Activated T-cell treated with anti-CD3 and anti-CD28 coated beads, Interleukin-2, amount 50 U/mL, for 24 hours (primary cell): Measurements from ENCODE around the gene AMPD3.

ENCODE experiments used
- DNase-seq: peaks from one replicate; pipeline ENCODE4 v3.0.0-alpha.2; 2020
- H3K27ac Mint-ChIP-seq: 2 replicates; pipeline ENCODE4 v1.8.0; 2020; ENCODE audit warnings: mild to moderate bottlenecking, mixed read lengths
- H3K27me3 Mint-ChIP-seq: 2 replicates; pipeline ENCODE4 v1.8.0; 2020; ENCODE audit warnings: mixed read lengths
- H3K36me3 Mint-ChIP-seq: 2 replicates; pipeline ENCODE4 v1.8.0; 2020; ENCODE audit warnings: low read depth, mixed read lengths
- H3K4me1 Mint-ChIP-seq: 2 replicates; pipeline ENCODE4 v1.8.0; 2020; ENCODE audit warnings: low read depth, mixed read lengths
- H3K4me3 Mint-ChIP-seq: 2 replicates; pipeline ENCODE4 v1.8.0; 2020; ENCODE audit warnings: mild to moderate bottlenecking, moderate library complexity, mixed read lengths
- H3K9me3 Mint-ChIP-seq: 2 replicates; pipeline ENCODE4 v1.8.0; 2020; ENCODE audit warnings: mixed read lengths

Gene AMPD3

GRCh38 chr11:10444725-10445315 is 10.2 kb upstream of the AMPD3 start:
- Mint-ChIP-seq H3K4me3 (no peak overlapping the region), H3K4me1 (peaks cover 40% of the 10 kb centered on the region), H3K9me3 (no peaks in the 10 kb centered on the region), H3K27ac (no peak overlapping the region), H3K27me3 (no peaks in the 10 kb centered on the region), H3K36me3 (no peaks in the 10 kb centered on the region)
- no peak for DNase-seq

- Mint-ChIP-seq H3K27ac (no peak overlapping the region), H3K9me3 (no peaks in the 10 kb centered on the region), H3K36me3 (no peaks in the 10 kb centered on the region), H3K4me1 (peaks cover 51% of the 10 kb centered on the region), H3K4me3 (no peak overlapping the region), H3K27me3 (no peaks in the 10 kb centered on the region)
- DNase-seq = no peak
These were observed 7.6 kb upstream of the AMPD3 start for GRCh38 chr11:10447445-10447844.

GRCh38 chr11:10450462-10451425 is 4.3 kb upstream of the AMPD3 start:
- no peaks in the 10 kb centered on the region for H3K27me3 Mint-ChIP-seq
- H3K27ac Mint-ChIP-seq = peak overlapping the region; percentile 90
- peaks cover 55% of the 10 kb centered on the region for H3K4me1 Mint-ChIP-seq
- no peaks in the 10 kb centered on the region for H3K9me3 Mint-ChIP-seq
- DNase-seq = peak; percentile 75
- H3K36me3 Mint-ChIP-seq = no peaks in the 10 kb centered on the region
- peak overlapping the region; percentile 76 for H3K4me3 Mint-ChIP-seq

GRCh38 chr11:10451426-10452116 is 3.5 kb upstream of the AMPD3 start:
- Mint-ChIP-seq H3K9me3 (no peaks in the 10 kb centered on the region), H3K36me3 (peaks cover 5% of the 10 kb centered on the region), H3K4me3 (peak overlapping the region; percentile 76), H3K27ac (peak overlapping the region; percentile 83), H3K4me1 (peaks cover 62% of the 10 kb centered on the region), H3K27me3 (no peaks in the 10 kb centered on the region)
- DNase-seq = no peak

DNA sequence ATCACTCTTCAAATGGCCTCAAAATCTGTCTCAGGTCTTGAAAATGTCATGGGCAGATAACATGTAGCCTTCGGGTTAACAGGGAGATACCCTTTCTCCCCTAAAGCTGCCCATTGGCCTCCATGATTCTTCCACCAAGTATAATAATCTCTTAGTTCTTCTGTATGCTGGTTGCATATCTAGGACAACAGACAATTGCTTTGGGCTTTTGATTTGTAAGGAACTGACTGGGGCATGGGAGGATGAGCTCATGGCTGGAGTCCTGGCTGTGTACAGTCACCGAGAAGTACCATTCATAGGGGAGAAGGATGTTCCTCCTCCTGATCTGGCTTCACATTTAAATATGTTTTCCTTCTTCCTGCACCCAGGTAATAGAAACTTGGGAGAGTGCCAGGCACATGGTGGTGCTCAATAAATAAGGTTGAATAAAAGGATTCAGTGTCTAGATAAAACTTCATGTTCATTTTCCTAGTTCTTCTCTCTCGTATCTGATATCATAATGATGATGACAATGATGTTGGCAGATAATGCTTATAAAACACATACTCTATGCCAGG is 2.8 kb upstream of the AMPD3 start:
- Mint-ChIP-seq H3K27me3 (no peaks in the 10 kb centered on the region), H3K27ac (peak overlapping the region; percentile 42), H3K4me1 (peaks cover 68% of the 10 kb centered on the region), H3K36me3 (peaks cover 8% of the 10 kb centered on the region), H3K9me3 (no peaks in the 10 kb centered on the region), H3K4me3 (no peak overlapping the region)
- DNase-seq = no peak

DNA sequence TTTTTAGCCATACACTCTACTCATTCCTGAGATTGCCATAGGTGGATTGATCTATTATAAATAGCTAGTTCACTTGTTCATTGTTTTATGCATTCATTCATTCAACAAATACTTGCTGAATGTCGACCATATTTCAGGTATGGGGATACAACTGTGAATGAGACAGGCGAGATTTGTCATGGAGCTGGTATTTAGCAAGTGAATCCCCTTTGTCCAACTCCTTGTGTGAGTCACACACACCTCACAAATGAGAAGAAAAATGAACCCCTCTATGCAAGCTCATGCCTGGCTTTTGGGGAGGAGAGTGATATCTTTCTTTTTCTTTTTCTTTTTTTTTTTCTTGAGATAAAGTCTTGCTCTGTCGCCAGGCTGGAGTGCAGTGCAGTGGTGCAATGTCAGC is 1.8 kb upstream of the AMPD3 start:
- Mint-ChIP-seq H3K9me3 (no peaks in the 10 kb centered on the region), H3K27me3 (no peaks in the 10 kb centered on the region), H3K4me1 (peaks cover 76% of the 10 kb centered on the region), H3K27ac (peak overlapping the region; percentile 12), H3K36me3 (peaks cover 9% of the 10 kb centered on the region), H3K4me3 (no peak overlapping the region)
- no peak for DNase-seq

GRCh38 chr11:10455637-10456487 is 798 bp downstream of the AMPD3 start:
- Mint-ChIP-seq H3K36me3 (peaks cover 10% of the 10 kb centered on the region), H3K27ac (peak overlapping the region; percentile 96), H3K4me1 (peaks cover 85% of the 10 kb centered on the region), H3K4me3 (peak overlapping the region; percentile 87), H3K27me3 (no peaks in the 10 kb centered on the region), H3K9me3 (no peaks in the 10 kb centered on the region)
- peak; percentile 82 for DNase-seq

DNA sequence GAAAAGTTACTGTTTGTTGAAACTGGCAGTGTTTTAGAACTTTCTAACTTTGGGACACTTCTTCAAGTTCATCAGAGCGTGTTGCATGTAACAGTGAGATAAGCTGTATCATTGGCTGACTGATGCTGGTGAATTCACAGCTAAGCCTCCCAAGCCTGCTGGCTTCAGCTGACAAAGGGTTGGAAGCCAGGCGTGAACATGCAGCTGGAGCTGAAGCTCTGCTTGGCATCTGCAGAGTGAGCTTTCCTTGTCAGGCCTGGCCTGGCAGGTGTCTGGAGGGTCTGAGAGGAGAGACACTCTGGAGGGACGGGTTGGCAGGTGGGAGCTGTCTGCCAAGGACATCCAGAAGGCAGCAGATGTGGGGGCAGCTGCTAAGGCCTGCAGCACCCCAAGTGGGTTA is 1.5 kb downstream of the AMPD3 start:
- H3K4me1 Mint-ChIP-seq = peaks cover 80% of the 10 kb centered on the region
- H3K27ac Mint-ChIP-seq = peak overlapping the region; percentile 96

GRCh38 chr11:10457901-10458300 is 2.8 kb downstream of the AMPD3 start:
- Mint-ChIP-seq H3K27me3 (no peaks in the 10 kb centered on the region), H3K9me3 (no peaks in the 10 kb centered on the region), H3K4me3 (peak overlapping the region; percentile 87), H3K36me3 (peaks cover 29% of the 10 kb centered on the region), H3K27ac (peak overlapping the region; percentile 96), H3K4me1 (peaks cover 68% of the 10 kb centered on the region)
- DNase-seq = no peak

More for the DNA sequence above, 1.5 kb downstream of the AMPD3 start:
- no peak for DNase-seq
- Mint-ChIP-seq H3K36me3 (peaks cover 15% of the 10 kb centered on the region), H3K9me3 (no peaks in the 10 kb centered on the region), H3K4me3 (peak overlapping the region; percentile 87), H3K27me3 (no peaks in the 10 kb centered on the region)

DNA sequence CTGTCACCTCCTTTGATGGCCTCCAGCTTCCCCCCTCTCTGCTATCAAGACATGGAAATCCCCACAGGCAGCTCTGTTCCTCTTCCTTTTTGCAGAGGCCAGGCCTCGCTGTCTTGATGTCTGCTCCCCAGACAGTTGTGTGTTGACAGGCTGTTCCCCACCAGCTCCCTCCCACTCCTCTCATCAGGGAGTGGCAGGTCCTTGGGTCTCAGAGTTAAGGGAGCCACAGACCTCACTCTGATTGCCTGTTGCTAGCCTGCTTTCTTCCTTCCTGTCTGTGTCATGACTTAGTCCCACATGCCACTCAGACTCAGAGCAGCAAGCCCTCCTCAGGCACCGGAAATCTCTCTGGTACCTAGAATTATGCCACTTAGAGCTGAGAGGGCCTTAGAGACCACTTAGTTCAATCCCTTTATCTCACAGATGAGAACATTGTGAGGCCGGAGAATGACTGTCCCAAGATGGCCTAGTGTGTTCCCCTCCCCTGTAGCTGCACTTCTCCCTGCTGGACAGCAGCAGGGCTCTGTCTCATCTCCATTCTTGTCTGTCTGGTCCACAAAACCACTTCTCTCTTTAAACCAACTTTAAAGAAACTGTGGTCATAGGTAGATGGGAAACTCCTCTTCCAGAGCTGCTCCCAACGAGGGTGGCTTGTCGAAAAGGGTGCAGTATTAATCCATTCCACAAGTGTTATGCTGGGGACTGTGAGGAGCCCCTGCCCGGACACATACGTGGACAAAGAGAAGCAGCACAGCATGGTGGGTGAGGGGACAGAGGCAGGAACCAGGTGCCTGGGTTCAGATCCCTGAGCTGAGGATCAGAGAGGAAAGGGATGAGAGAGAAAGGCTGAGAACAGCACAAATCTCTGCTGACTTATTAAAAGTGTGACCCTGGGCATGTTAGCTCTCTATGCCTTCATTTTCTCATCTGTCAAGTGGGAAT is 4.2 kb downstream of the AMPD3 start:
- Mint-ChIP-seq H3K27me3 (no peaks in the 10 kb centered on the region), H3K9me3 (no peaks in the 10 kb centered on the region), H3K4me3 (peak overlapping the region; percentile 72), H3K27ac (peak overlapping the region; percentile 97), H3K4me1 (peaks cover 56% of the 10 kb centered on the region), H3K36me3 (peaks cover 42% of the 10 kb centered on the region)
- DNase-seq = peak; percentile 76

DNA sequence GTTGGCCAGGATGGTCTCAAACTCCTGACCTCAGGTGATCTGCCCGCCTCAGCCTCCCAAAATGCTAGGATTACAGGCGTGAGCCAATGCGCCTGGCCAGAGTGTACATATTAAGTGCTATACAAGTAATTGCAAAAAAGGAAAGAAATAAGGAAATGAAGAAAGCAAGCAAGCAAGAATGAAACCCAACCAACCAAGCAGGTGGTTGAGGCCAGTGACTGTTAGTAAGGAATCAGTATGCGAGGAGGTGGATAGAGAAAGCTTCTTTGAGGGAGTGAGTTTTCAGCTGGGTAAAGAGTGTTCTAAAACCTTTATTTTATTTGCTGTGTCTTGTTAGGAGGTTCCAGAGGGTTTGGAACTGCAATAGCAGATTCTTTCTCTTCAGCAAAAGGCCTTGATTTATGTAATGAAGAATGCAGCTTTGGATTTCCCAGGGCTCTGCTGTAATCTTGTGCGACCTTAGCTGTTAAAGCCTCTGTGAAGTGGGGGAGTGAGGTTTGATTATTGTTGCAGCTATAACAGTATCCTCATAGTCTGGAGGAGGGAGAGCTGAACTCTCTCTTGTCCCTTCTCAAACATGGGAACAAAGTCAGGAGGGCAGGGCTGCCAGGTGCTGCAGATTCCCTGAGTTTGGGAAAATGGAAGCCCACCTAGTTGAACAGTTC is 5.7 kb downstream of the AMPD3 start:
- no peak for DNase-seq
- peaks cover 42% of the 10 kb centered on the region for H3K4me1 Mint-ChIP-seq
- H3K9me3 Mint-ChIP-seq = no peaks in the 10 kb centered on the region
- H3K27me3 Mint-ChIP-seq = no peaks in the 10 kb centered on the region
- no peak overlapping the region for H3K27ac Mint-ChIP-seq
- H3K4me3 Mint-ChIP-seq = no peak overlapping the region
- H3K36me3 Mint-ChIP-seq = peaks cover 55% of the 10 kb centered on the region

DNA sequence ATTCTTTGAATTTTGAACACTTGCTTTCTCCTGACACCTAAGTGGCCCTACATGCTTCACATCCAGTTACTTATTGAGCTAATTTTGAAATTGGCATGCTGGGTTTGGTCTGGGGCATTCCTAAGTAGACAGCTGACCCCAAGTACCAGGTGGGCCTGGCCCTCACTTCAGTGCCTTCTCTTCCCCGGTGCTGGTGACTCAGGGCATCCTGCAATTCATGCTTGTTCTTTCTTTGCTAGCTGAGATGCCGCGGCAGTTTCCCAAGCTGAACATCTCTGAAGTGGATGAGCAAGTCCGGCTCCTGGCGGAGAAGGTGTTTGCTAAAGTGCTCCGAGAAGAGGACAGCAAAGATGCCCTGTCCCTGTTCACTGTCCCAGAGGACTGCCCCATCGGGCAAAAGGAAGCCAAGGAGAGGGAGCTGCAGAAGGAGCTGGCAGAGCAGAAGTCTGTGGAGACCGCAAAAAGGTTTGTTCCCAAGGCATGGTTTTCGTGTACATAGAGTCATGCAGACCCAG is 6.3 kb downstream of the AMPD3 start:
- no peak overlapping the region for H3K27ac Mint-ChIP-seq
- peaks cover 55% of the 10 kb centered on the region for H3K36me3 Mint-ChIP-seq
- no peaks in the 10 kb centered on the region for H3K27me3 Mint-ChIP-seq
- H3K4me3 Mint-ChIP-seq = no peak overlapping the region
- DNase-seq = no peak
- H3K4me1 Mint-ChIP-seq = peaks cover 38% of the 10 kb centered on the region
- no peaks in the 10 kb centered on the region for H3K9me3 Mint-ChIP-seq
